CD4-positive, alpha-beta T cell (primary cell): ENCODE results near the gene SLC5A9. TPM values are rescaled to one million over a fixed set of nuclear protein-coding genes. Genes with fewer than 3 reads are reported as not detected.
A peak's percentile ranks its signal among the peaks of the same experiment; 100 is the strongest.

Experiments
- ATAC-seq: fragments of 200-7000 bp; cut with Tn5 transposase; one replicate; pipeline ENCODE4 v1.10.0; 2022; ENCODE audit warnings: mild to moderate bottlenecking; ENCODE audit not compliant: poor library complexity
- CTCF ChIA-PET: fragments of 350-600 bp; sonication (Branson Sonifier 250); formaldehyde crosslinking; loops from one replicate; lab custom pipeline; 2021; ENCODE audit warnings: antibody characterized with exemption, inconsistent platforms; lab: Charles Lee
- POLR2A ChIA-PET: fragments of 350-600 bp; sonication (Branson Sonifier 250); formaldehyde crosslinking; loops from one replicate; lab custom pipeline; 2021; ENCODE audit warnings: antibody characterized with exemption, inconsistent platforms; lab: Charles Lee
- DNase-seq, 14 experiments: peaks; one replicate each; pipeline ENCODE4 v3.0.0-alpha.2; 2013 to 2020; ENCODE audit warnings: mixed read lengths in 2 of 14
- H3K27ac ChIP-seq, 2 donors: one replicate each; pipeline versions ENCODE4 v1.5.1 to v1.7.0; 2013; ENCODE audit warnings: low read length in 2 of 2, low read depth in 1 of 2, mild to moderate bottlenecking in 1 of 2
- H3K27me3 ChIP-seq, 2 experiments: 1 replicate in 1 of 2; 2 replicates in 1 of 2; pipeline versions ENCODE4 v1.6.1 to v1.7.0; 2013; ENCODE audit warnings: low read length in 2 of 2, control low read depth in 1 of 2, mild to moderate bottlenecking in 1 of 2, moderate library complexity in 1 of 2; ENCODE audit not compliant: insufficient read depth in 2 of 2, control insufficient read depth in 1 of 2
- H3K36me3 ChIP-seq: one replicate; pipeline ENCODE4 v1.6.1; 2013; ENCODE audit warnings: low read length, control low read depth; ENCODE audit not compliant: insufficient read depth
- H3K4me1 ChIP-seq: one replicate; pipeline ENCODE4 v1.6.1; 2013; ENCODE audit warnings: low read length, control low read depth; ENCODE audit not compliant: insufficient read depth
- H3K4me3 ChIP-seq: one replicate; pipeline ENCODE4 v1.5.1; 2013; ENCODE audit warnings: mild to moderate bottlenecking, low read length, moderate library complexity
- H3K9me3 ChIP-seq, 2 experiments: 1 replicate in 1 of 2; 2 replicates in 1 of 2; pipeline versions ENCODE4 v1.6.1 to v1.7.0; 2013; ENCODE audit warnings: low read length in 2 of 2, mild to moderate bottlenecking in 2 of 2, control low read depth in 1 of 2, moderate library complexity in 1 of 2; ENCODE audit not compliant: control insufficient read depth in 1 of 2, insufficient read depth in 1 of 2
- H3K27ac Mint-ChIP-seq: one replicate; pipeline ENCODE4 v1.8.0; 2020; ENCODE audit warnings: mixed read lengths
- H3K27me3 Mint-ChIP-seq: one replicate; pipeline ENCODE4 v1.8.0; 2021; ENCODE audit warnings: mixed read lengths
- H3K36me3 Mint-ChIP-seq: one replicate; pipeline ENCODE4 v1.8.0; 2021; ENCODE audit warnings: low read depth, mixed read lengths
- H3K4me1 Mint-ChIP-seq: one replicate; pipeline ENCODE4 v1.8.0; 2021; ENCODE audit warnings: low read depth, mixed read lengths
- H3K4me3 Mint-ChIP-seq: one replicate; pipeline ENCODE4 v1.8.0; 2020; ENCODE audit warnings: mild to moderate bottlenecking, mixed read lengths
- H3K9me3 Mint-ChIP-seq: one replicate; pipeline ENCODE4 v1.8.0; 2020; ENCODE audit warnings: mixed read lengths
- CTCF ChIP-seq: fragments of 200-600 bp; IDR thresholded peaks from one replicate; pipeline ENCODE4 v1.8.0; 2022; ENCODE audit warnings: antibody characterized with exemption, mild to moderate bottlenecking
- intact Hi-C, 2 experiments: fragments of 100-400 bp; cut with DNase I in 1 of 2; cut with micrococcal nuclease in 1 of 2; formaldehyde crosslinking; loops; one replicate each; pipeline versions ENCODE4 v1.15.1 to v1.9.0; 2023 to 2025; cut with DNase I, micrococcal nuclease
- total RNA-seq, 174 experiments: library from RNA in 2 of 174; stranded (reverse) in 2 of 174; gene quantifications; one replicate each; pipeline ENCODE4 v1.2.3 and lab custom pipeline; 2021 to 2026

SLC5A9 gene
- total RNA-seq, 2 experiments from 2014 or later, result not detected

GRCh38 chr1:48202030-48202752 lies 20.3 kb upstream of the SLC5A9 start:
- ATAC-seq (no peak), DNase-seq (peak; percentile 25 to 70 (median 40))
- Histone ChIP-seq H3K27ac (no peak overlapping the region), H3K27me3 (no peaks in the 10 kb centered on the region), H3K4me3 (no peak overlapping the region), H3K4me1 (no peaks in the 10 kb centered on the region), H3K9me3 (no peaks in the 10 kb centered on the region), H3K36me3 (no peaks in the 10 kb centered on the region)
- no peak overlapping the region for H3K4me3 Mint-ChIP-seq
- peak; percentile 81 for TF ChIP-seq CTCF
- no peaks in the 10 kb centered on the region for H3K27me3 Mint-ChIP-seq
- ChIA-PET POLR2A (no interaction called here), CTCF (no interaction called here)
- H3K27ac Mint-ChIP-seq, result no peak overlapping the region
- no peaks in the 10 kb centered on the region for H3K9me3 Mint-ChIP-seq
- intact Hi-C loops, result no loop called here
- H3K36me3 Mint-ChIP-seq, result no peaks in the 10 kb centered on the region
- no peaks in the 10 kb centered on the region for H3K4me1 Mint-ChIP-seq

- Histone ChIP-seq H3K36me3 (no peaks in the 10 kb centered on the region), H3K27me3 (no peaks in the 10 kb centered on the region), H3K27ac (no peak overlapping the region), H3K4me1 (no peaks in the 10 kb centered on the region), H3K9me3 (no peaks in the 10 kb centered on the region), H3K4me3 (no peak overlapping the region)
- ATAC-seq (no peak), DNase-seq (peak in 3 of 14 experiments; percentile 13 to 33 (median 30))
- POLR2A ChIA-PET, result no interaction called here
- TF ChIP-seq CTCF, result peak; percentile 51
- Mint-ChIP-seq H3K27me3 (no peaks in the 10 kb centered on the region), H3K4me1 (no peaks in the 10 kb centered on the region), H3K36me3 (no peaks in the 10 kb centered on the region), H3K27ac (no peak overlapping the region), H3K4me3 (no peak overlapping the region), H3K9me3 (no peaks in the 10 kb centered on the region)
- CTCF ChIA-PET, result interaction anchor here (0.8 kb wide), 1 partner anchor 94 kb away, joined by 3 read pairs; no protein-coding TSS in a partner anchor
- intact Hi-C loops, result no loop called here
These were observed 19.1 kb upstream of the SLC5A9 start for GRCh38 chr1:48203287-48203900.

- H3K4me1 Mint-ChIP-seq, result no peaks in the 10 kb centered on the region
- TF ChIP-seq CTCF, result no peak
These were observed 17.0 kb upstream of the SLC5A9 start for GRCh38 chr1:48205522-48205921.

More at GRCh38 chr1:48205522-48205921, 17.0 kb upstream of the SLC5A9 start:
- Histone ChIP-seq H3K4me1 (no peaks in the 10 kb centered on the region), H3K36me3 (no peaks in the 10 kb centered on the region), H3K4me3 (no peak overlapping the region), H3K27me3 (no peaks in the 10 kb centered on the region), H3K9me3 (no peaks in the 10 kb centered on the region), H3K27ac (no peak overlapping the region)
- no peak overlapping the region for H3K27ac Mint-ChIP-seq
- POLR2A ChIA-PET, result no interaction called here
- no peaks in the 10 kb centered on the region for H3K27me3 Mint-ChIP-seq
- no peaks in the 10 kb centered on the region for H3K36me3 Mint-ChIP-seq
- H3K4me3 Mint-ChIP-seq, result no peak overlapping the region
- no peak for DNase-seq
- H3K9me3 Mint-ChIP-seq, result no peaks in the 10 kb centered on the region
- ATAC-seq, result no peak
- intact Hi-C loops, result no loop called here
- CTCF ChIA-PET, result no interaction called here
